K562 (cell line): Measurements from ENCODE around the gene RETN. TPM values are rescaled to one million over a fixed set of nuclear protein-coding genes. Genes with fewer than 3 reads are reported as not detected.

ENCODE experiments used
- ATAC-seq: fragments of 200-7000 bp; cut with Tn5 transposase; 3 replicates; pipeline ENCODE4 v1.9.1; 2020; ENCODE audit warnings: moderate library complexity
- BruUV-seq: library from RNA; stranded (reverse); fragments of 400-500 nt; replicated peaks from 2 replicates; lab custom pipeline; 2021; lab: Mats Ljungman, UMichigan
- CTCF ChIA-PET: fragments of 300-600 bp; formaldehyde crosslinking; extraction: SDS; loops from one replicate; lab custom pipeline; 2021; ENCODE audit warnings: low intra/inter-chr PET ratio; lab: Yijun Ruan, JAX
- POLR2A ChIA-PET: fragments of 300-600, 350-650 bp; sonication (Branson Sonifier 250); formaldehyde crosslinking; extraction: SDS; loops from one replicate; lab custom pipeline; 2021; ENCODE audit warnings: antibody characterized with exemption, inconsistent platforms; lab: Yijun Ruan, JAX
- DNase-seq, 4 experiments: peaks; one replicate each; pipeline versions ENCODE4 v3.0.0 to v3.0.0-alpha.2; 2011 to 2018; ENCODE audit warnings: low spot score in 3 of 4, mixed read lengths in 3 of 4; ENCODE audit errors: extremely low read depth in 1 of 4
- FAIRE-seq: peaks from 2 replicates; lab custom pipeline; 2011; peaks lifted over from hg19 to GRCh38; lab: Jason Lieb, UNC
- H2AFZ ChIP-seq: 2 replicates; pipeline ENCODE4 v1.6.0; 2011; ENCODE audit warnings: low read depth, low read length, control low read depth, inconsistent platforms
- H3K27ac ChIP-seq: fragments of 200-600 bp; 3 replicates; pipeline ENCODE4 v1.8.0; 2011; ENCODE audit warnings: low read depth, mild to moderate bottlenecking, control low read depth, inconsistent platforms, low read length, moderate library complexity, mixed read lengths; ENCODE audit errors: extremely low read depth
- H3K27me3 ChIP-seq, 2 experiments: fragments of 300-600 bp in 1 of 2; 2 replicates in 1 of 2; 3 replicates in 1 of 2; pipeline versions ENCODE4 v1.6.0 to v1.8.0; 2011; ENCODE audit warnings: inconsistent platforms in 2 of 2, low read length in 2 of 2, mild to moderate bottlenecking in 1 of 2, mixed read lengths in 1 of 2, moderate library complexity in 1 of 2; ENCODE audit not compliant: control insufficient read depth in 2 of 2, insufficient read depth in 2 of 2
- H3K36me3 ChIP-seq: fragments of 300-600 bp; 3 replicates; pipeline ENCODE4 v1.8.0; 2011; ENCODE audit warnings: mild to moderate bottlenecking, low read length, inconsistent platforms; ENCODE audit not compliant: control insufficient read depth, insufficient read depth
- H3K4me1 ChIP-seq, 2 experiments: fragments of 200-600 bp in 1 of 2; replicated peaks in 1 of 2; 2 replicates in 1 of 2; 3 replicates in 1 of 2; pipeline versions ENCODE4 v1.5.1 to v1.8.0; 2011; ENCODE audit warnings: inconsistent platforms in 2 of 2, low read length in 2 of 2, mild to moderate bottlenecking in 1 of 2, mixed read lengths in 1 of 2, moderate library complexity in 1 of 2; ENCODE audit not compliant: control insufficient read depth in 2 of 2, insufficient read depth in 2 of 2
- H3K4me2 ChIP-seq: 2 replicates; pipeline ENCODE4 v1.6.1; 2011; ENCODE audit warnings: low read length, control low read depth, inconsistent platforms, mixed read lengths; ENCODE audit not compliant: insufficient read depth
- H3K4me3 ChIP-seq: fragments of 200-600 bp; sonication (generic), shearing (Covaris generic); 2 replicates; pipeline ENCODE4 v1.5.1; 2016; ENCODE audit warnings: control low read depth, inconsistent platforms
- H3K79me2 ChIP-seq: fragments of 200-600 bp; 3 replicates; pipeline ENCODE4 v1.8.0; 2011; ENCODE audit warnings: low read length, inconsistent platforms; ENCODE audit not compliant: control insufficient read depth, insufficient read depth
- H3K9ac ChIP-seq, 2 experiments: 2 replicates each; pipeline versions ENCODE4 v1.6.0 to v1.6.1; 2011; ENCODE audit warnings: low read depth in 2 of 2, low read length in 2 of 2, control low read depth in 1 of 2, inconsistent platforms in 1 of 2, mild to moderate bottlenecking in 1 of 2, mixed read lengths in 1 of 2; ENCODE audit not compliant: insufficient read depth in 1 of 2
- H3K9me1 ChIP-seq: one replicate; pipeline ENCODE4 v1.6.0; 2011; ENCODE audit warnings: inconsistent platforms, mild to moderate bottlenecking, low read length, moderate library complexity; ENCODE audit not compliant: control insufficient read depth, insufficient read depth
- H3K9me3 ChIP-seq: replicated peaks from 2 replicates; pipeline ENCODE4 v1.5.1; 2011; ENCODE audit warnings: low read depth, low read length, inconsistent platforms; ENCODE audit not compliant: control insufficient read depth, insufficient read depth
- H4K20me1 ChIP-seq: replicated peaks from 2 replicates; pipeline ENCODE4 v1.6.1; 2011; ENCODE audit warnings: low read length, inconsistent platforms, mixed read lengths; ENCODE audit not compliant: control insufficient read depth, insufficient read depth
- ADNP ChIP-seq: fragments of 200-800 bp; sonication (Bioruptor generic); IDR thresholded peaks from 2 replicates; pipeline ENCODE4 v1.6.1; 2016; ENCODE audit warnings: missing genetic modification characterization, missing compliant biosample characterization
- HNRNPL ChIP-seq: fragments of 200-400 bp; formaldehyde crosslinking; IDR thresholded peaks from 2 replicates; pipeline ENCODE4 v1.6.1; 2017; ENCODE audit warnings: low read depth, mild to moderate bottlenecking, low read length
- RBM17 ChIP-seq: fragments of 200-400 bp; formaldehyde crosslinking; IDR thresholded peaks from 2 replicates; pipeline ENCODE4 v1.6.1; 2017; ENCODE audit warnings: low read depth, mild to moderate bottlenecking, low read length, borderline replicate concordance
- SMARCA4 ChIP-seq: fragments of 450-650 bp; IDR thresholded peaks from 2 replicates; pipeline ENCODE4 v1.6.1; 2016
- SOX6 ChIP-seq: fragments of 450-650 bp; IDR thresholded peaks from 2 replicates; pipeline ENCODE4 v1.6.1; 2014; ENCODE audit warnings: mild to moderate bottlenecking
- SRF ChIP-seq, 2 experiments: fragments of 250-450, 450-650 bp in 1 of 2; sonication (Bioruptor Pico) in 1 of 2; sonication (generic) in 1 of 2; formaldehyde crosslinking; IDR thresholded peaks; 2 replicates each; pipeline versions ENCODE4 v1.5.0 to v1.5.1; 2020 to 2022; ENCODE audit warnings: mild to moderate bottlenecking in 1 of 2, missing genetic modification reagents in 1 of 2
- TCFL5 ChIP-seq: fragments of 250-450 bp; sonication (Bioruptor Pico); conservative IDR thresholded peaks from 2 replicates; pipeline ENCODE4 v1.6.1; 2021; ENCODE audit warnings: mild to moderate bottlenecking, moderate library complexity, matching md5 sums
- ZKSCAN1 ChIP-seq: fragments of 150-350 bp; IDR thresholded peaks from 2 replicates; pipeline ENCODE4 v1.6.1; 2016; ENCODE audit warnings: low read depth, low read length
- ZNF124 ChIP-seq: sonication (generic); formaldehyde crosslinking; IDR thresholded peaks from 2 replicates; pipeline ENCODE4 v1.8.1; 2022; ENCODE audit warnings: missing genetic modification reagents
- ZNF184 ChIP-seq: sonication (generic); formaldehyde crosslinking; IDR thresholded peaks from 2 replicates; pipeline ENCODE4 v1.5.0; 2020; ENCODE audit warnings: missing genetic modification reagents
- WGBS: fragments of 100-300 bp; shearing (Covaris generic); methylation state at CpG from one replicate; pipeline ENCODE4 v1.1.6; 2016; ENCODE audit warnings: low coverage, mixed read lengths; ENCODE audit not compliant: insufficient coverage; ENCODE audit errors: missing lambda C conversion rate; 5-methylcytosine and 5-hydroxymethylcytosine counted together
- in situ Hi-C: fragments of 300-500 bp; cut with MboI; formaldehyde crosslinking; loops from 4 replicates; pipeline ENCODE4 v1.15.0; 2018; ENCODE audit warnings: inconsistent platforms, mixed read lengths
- intact Hi-C: fragments of 100-400 bp; cut with micrococcal nuclease; formaldehyde crosslinking; loops from 2 replicates; pipeline ENCODE4 v1.14.2; 2022
- polyA plus RNA-seq, 8 experiments: library from polyadenylated mRNA; depleted of rRNA in 4 of 8; stranded (reverse) in 5 of 8; unstranded in 3 of 8; fragments of >200 nt; fragmentation: Nextera tagmentation in 2 of 8; fragmentation: Illumina TruSeq in 1 of 8; extraction: Ambion mirVana in 2 of 8; extraction: Trizol in 1 of 8; gene quantifications; 2 replicates each; pipeline versions ENCODE4 v1.2.1 to v1.2.3, GENCODE V29; 2011 to 2014; ENCODE audit warnings: inconsistent platforms in 1 of 8, missing spikeins in 1 of 8
- total RNA-seq, 7 experiments: library from RNA; depleted of rRNA in 6 of 7; stranded (reverse); fragments of >200 nt in 6 of 7; fragmentation: Illumina TruSeq in 2 of 7; extraction: Trizol in 2 of 7; gene quantifications; 2 replicates each; pipeline versions ENCODE4 v1.2.1 to v1.2.3, GENCODE V29; 2011 to 2021; ENCODE audit warnings: low replicate concordance in 1 of 7
- TF ChIP-seq, protein P1 (sequence below), 2 experiments: fragments of 150-350 bp in 1 of 2; IDR thresholded peaks; 2 replicates each; pipeline ENCODE4 v1.6.1; 2012 to 2016; ENCODE audit warnings: low read depth in 2 of 2, low read length in 2 of 2, mild to moderate bottlenecking in 1 of 2, moderate library complexity in 1 of 2
- TF ChIP-seq, protein P2 (sequence below): sonication (generic); formaldehyde crosslinking; IDR thresholded peaks from 2 replicates; pipeline ENCODE4 v1.9.0; 2022; ENCODE audit warnings: mild to moderate bottlenecking, missing genetic modification reagents
- TF ChIP-seq, protein P3 (sequence below): sonication (generic); formaldehyde crosslinking; IDR thresholded peaks from 2 replicates; pipeline ENCODE4 v1.8.1; 2023; ENCODE audit warnings: mild to moderate bottlenecking, missing genetic modification reagents

The RETN gene
- total and polyA plus RNA-seq, 9 of the 15 experiments (the other 6 are each of a cell fraction or from before 2014, with no cell fraction given) = not detected

DNA sequence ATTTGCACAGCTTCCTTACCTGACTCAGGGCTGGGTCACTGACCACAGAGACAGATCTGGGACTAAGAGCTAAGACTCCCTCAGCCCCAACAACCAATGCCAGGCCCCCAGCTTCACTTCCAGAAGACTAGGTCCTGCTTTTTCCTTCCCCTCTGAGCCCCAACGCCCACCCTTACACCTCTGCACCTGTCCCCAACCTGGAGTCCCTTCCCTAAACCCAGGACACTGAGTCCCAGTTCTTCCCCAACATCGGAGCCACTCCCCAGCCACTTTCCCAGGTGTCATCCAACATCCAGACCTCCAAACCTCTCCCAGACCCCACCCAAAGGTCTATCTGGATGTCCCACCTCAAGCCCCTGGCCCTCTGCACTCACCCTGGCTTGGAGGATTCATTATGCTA is 30.2 kb downstream of the RETN start (continued):
- no peak for TF ChIP-seq TCFL5 (CRISPR knock-in tag)
- TF ChIP-seq ZNF184 (CRISPR knock-in tag) = no peak
- TF ChIP-seq, all 486 proteins: peak for 0

DNA sequence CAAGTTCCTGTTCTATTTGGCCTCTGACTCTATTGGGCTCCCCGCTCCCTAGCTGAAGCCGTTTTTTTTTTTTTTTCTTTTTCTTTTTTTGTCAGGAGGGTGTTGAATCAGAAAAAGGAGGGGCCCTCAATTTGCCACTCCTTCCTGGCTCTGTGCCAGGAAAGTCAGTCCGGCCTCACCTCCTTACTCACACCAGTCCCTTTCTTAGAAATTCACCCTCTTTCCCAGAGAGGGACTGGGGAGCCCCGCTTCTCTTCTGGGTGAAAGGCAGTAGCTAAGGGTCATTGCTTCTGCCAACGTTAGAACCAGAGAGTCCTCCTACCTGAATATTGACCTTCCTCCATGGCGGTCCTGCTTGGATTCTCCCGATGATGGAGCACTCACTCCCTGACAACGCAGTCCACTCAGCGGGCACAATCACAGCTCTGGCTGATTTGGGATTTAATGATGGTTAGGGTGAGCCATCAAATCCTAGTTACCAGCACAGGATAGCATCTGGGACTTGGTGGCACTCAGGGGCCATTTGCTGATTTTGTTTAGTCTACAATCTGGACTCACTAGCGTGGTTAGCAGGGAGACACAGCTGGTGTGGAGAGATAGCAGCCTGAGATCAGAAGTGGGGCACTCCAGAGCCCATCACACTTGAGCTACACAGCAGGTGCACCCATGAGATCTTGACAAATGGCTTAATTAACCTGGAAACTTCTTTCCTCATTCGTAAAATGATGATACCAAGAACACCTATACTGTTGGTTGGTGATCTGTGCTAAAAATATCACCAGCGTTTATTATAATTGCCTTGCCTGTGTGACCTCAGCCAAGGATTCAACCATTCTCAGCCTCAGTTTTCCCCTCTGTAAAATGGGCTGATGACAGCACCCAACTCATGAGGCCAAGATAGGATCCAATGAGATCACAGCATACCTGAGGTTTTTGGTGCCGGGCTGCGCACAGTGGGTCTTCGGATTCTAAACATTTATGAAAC is 30.9 kb downstream of the RETN start:
- ATAC-seq = peak; percentile 73
- TF ChIP-seq ZNF124 (CRISPR knock-in tag) (no peak), SOX6 (0 out of 2 replicates have a peak, but pooled peaks have one; percentile 16), HNRNPL (no peak), RBM17 (no peak), ZKSCAN1 (peak; percentile 86; the same call in 1 of the 2 replicates), SMARCA4 (peak; percentile 48; the same call in 1 of the 2 replicates), ADNP (tag) (peak; percentile 92), SRF (CRISPR knock-in tag; IDR thresholded peaks at IDR 0.05) (no peak)
- TF ChIP-seq, protein P1, sequence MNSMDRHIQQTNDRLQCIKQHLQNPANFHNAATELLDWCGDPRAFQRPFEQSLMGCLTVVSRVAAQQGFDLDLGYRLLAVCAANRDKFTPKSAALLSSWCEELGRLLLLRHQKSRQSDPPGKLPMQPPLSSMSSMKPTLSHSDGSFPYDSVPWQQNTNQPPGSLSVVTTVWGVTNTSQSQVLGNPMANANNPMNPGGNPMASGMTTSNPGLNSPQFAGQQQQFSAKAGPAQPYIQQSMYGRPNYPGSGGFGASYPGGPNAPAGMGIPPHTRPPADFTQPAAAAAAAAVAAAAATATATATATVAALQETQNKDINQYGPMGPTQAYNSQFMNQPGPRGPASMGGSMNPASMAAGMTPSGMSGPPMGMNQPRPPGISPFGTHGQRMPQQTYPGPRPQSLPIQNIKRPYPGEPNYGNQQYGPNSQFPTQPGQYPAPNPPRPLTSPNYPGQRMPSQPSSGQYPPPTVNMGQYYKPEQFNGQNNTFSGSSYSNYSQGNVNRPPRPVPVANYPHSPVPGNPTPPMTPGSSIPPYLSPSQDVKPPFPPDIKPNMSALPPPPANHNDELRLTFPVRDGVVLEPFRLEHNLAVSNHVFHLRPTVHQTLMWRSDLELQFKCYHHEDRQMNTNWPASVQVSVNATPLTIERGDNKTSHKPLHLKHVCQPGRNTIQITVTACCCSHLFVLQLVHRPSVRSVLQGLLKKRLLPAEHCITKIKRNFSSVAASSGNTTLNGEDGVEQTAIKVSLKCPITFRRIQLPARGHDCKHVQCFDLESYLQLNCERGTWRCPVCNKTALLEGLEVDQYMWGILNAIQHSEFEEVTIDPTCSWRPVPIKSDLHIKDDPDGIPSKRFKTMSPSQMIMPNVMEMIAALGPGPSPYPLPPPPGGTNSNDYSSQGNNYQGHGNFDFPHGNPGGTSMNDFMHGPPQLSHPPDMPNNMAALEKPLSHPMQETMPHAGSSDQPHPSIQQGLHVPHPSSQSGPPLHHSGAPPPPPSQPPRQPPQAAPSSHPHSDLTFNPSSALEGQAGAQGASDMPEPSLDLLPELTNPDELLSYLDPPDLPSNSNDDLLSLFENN (IDR thresholded peaks at IDR 0.05; ENCODE audit: low read depth in 2 of 2, low read length in 2 of 2) = peak in 1 of 2 experiments; percentile 20; a peak in 1 of 4 replicates
- TF ChIP-seq, protein P2, sequence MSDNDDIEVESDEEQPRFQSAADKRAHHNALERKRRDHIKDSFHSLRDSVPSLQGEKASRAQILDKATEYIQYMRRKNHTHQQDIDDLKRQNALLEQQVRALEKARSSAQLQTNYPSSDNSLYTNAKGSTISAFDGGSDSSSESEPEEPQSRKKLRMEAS = no peak
- TF ChIP-seq, protein P3, sequence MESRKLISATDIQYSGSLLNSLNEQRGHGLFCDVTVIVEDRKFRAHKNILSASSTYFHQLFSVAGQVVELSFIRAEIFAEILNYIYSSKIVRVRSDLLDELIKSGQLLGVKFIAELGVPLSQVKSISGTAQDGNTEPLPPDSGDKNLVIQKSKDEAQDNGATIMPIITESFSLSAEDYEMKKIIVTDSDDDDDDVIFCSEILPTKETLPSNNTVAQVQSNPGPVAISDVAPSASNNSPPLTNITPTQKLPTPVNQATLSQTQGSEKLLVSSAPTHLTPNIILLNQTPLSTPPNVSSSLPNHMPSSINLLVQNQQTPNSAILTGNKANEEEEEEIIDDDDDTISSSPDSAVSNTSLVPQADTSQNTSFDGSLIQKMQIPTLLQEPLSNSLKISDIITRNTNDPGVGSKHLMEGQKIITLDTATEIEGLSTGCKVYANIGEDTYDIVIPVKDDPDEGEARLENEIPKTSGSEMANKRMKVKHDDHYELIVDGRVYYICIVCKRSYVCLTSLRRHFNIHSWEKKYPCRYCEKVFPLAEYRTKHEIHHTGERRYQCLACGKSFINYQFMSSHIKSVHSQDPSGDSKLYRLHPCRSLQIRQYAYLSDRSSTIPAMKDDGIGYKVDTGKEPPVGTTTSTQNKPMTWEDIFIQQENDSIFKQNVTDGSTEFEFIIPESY (CRISPR knock-in tag) = no peak

More for the DNA sequence above, 30.9 kb downstream of the RETN start:
- peaks cover 13 to 64% of the 10 kb centered on the region in 2 experiments; a peak in 4 of 5 replicates for H3K27me3 ChIP-seq
- no peak overlapping the region for H3K4me2 ChIP-seq
- H3K36me3 ChIP-seq = no peaks in the 10 kb centered on the region
- intact Hi-C loops (no loop called here), in situ Hi-C loops (no loop called here)
- no peaks in the 10 kb centered on the region for H3K79me2 ChIP-seq
- 2% methylated on average over 14 of the region's 15 CpGs for WGBS
- H3K9me1 ChIP-seq = no peaks in the 10 kb centered on the region
- H3K4me1 ChIP-seq = peaks cover 2 to 8% of the 10 kb centered on the region in 2 experiments; a peak in 4 of 5 replicates
- ChIA-PET POLR2A (interaction anchor here (0.5 to 0.6 kb wide), 2 partner anchors 10 to 135 kb away, joined by 3 read pairs; no protein-coding TSS in a partner anchor), CTCF (interaction anchor here (0.7 kb wide), 1 partner anchor 283 kb away, joined by 3 read pairs; no protein-coding TSS in a partner anchor)
- H3K9me3 ChIP-seq = no peaks in the 10 kb centered on the region
- H3K4me3 ChIP-seq = no peak overlapping the region
- H3K27ac ChIP-seq = no peak overlapping the region
- no TSS peak for BruUV-seq
- FAIRE-seq = peak; percentile 93
- no peak overlapping the region for H3K9ac ChIP-seq
- no peak overlapping the region for H2AFZ ChIP-seq
- DNase-seq = peak; percentile 63 to 80 (median 72)
- no peaks in the 10 kb centered on the region; the same call in 1 of the 2 replicates for H4K20me1 ChIP-seq
